Activated CD4-positive, alpha-beta memory T cell treated with anti-CD3 and anti-CD28 coated beads, Interleukin-2, amount 10 ng/mL, durations not matched to agents 7 days and 5 days (primary cell): Measurements from ENCODE around the gene OR5AC2. TPM values are rescaled to one million over a fixed set of nuclear protein-coding genes. Genes with fewer than 3 reads are reported as not detected.

Experiments used
- CTCF ChIA-PET: fragments of 350-600 bp; sonication (Branson Sonifier 250); formaldehyde crosslinking; loops from one replicate; lab custom pipeline; 2021; ENCODE audit warnings: antibody characterized with exemption, inconsistent platforms; lab: Charles Lee
- POLR2A ChIA-PET: fragments of 350-600 bp; sonication (Branson Sonifier 250); formaldehyde crosslinking; loops from one replicate; lab custom pipeline; 2021; ENCODE audit warnings: antibody characterized with exemption; lab: Charles Lee
- DNase-seq: peaks from one replicate; pipeline ENCODE4 v3.0.0-alpha.2; 2020
- H3K27ac Mint-ChIP-seq: one replicate; pipeline ENCODE4 v1.8.0; 2021; ENCODE audit warnings: mild to moderate bottlenecking, mixed read lengths
- H3K27me3 Mint-ChIP-seq: one replicate; pipeline ENCODE4 v1.8.0; 2021; ENCODE audit warnings: mixed read lengths
- H3K36me3 Mint-ChIP-seq: one replicate; pipeline ENCODE4 v1.8.0; 2021; ENCODE audit warnings: low read depth, mixed read lengths
- H3K4me1 Mint-ChIP-seq: one replicate; pipeline ENCODE4 v1.8.0; 2021; ENCODE audit warnings: mixed read lengths
- H3K4me3 Mint-ChIP-seq: one replicate; pipeline ENCODE4 v1.8.0; 2021; ENCODE audit warnings: mild to moderate bottlenecking, mixed read lengths
- H3K9me3 Mint-ChIP-seq: one replicate; pipeline ENCODE4 v1.8.0; 2021; ENCODE audit warnings: mixed read lengths
- total RNA-seq, 2 experiments: library from RNA; stranded (reverse); gene quantifications; one replicate each; pipeline ENCODE4 v1.2.3, GENCODE V29; 2021

The OR5AC2 gene
- not detected for total RNA-seq

- no peaks in the 10 kb centered on the region for H3K4me1 Mint-ChIP-seq
- no peak for DNase-seq
- no peaks in the 10 kb centered on the region for H3K36me3 Mint-ChIP-seq
- peaks cover 3% of the 10 kb centered on the region for H3K9me3 Mint-ChIP-seq
- peaks cover 1% of the 10 kb centered on the region for H3K27me3 Mint-ChIP-seq
- no peak within 1 kb of the TSS for H3K27ac Mint-ChIP-seq
- H3K4me3 Mint-ChIP-seq, result no peak within 1 kb of the TSS
- CTCF ChIA-PET, result no interaction called here
- POLR2A ChIA-PET, result no interaction called here
Measured at GRCh38 chr3:98086873-98087272, at the start of gene OR5AC2. TSS of gene OR5AC2 (plus strand) at chr3:98087173. CDS start at chr3:98087173, 0 bp downstream.

- Mint-ChIP-seq H3K36me3 (peaks cover 3% of the 10 kb centered on the region), H3K9me3 (peaks cover 5% of the 10 kb centered on the region), H3K4me1 (peaks cover 24% of the 10 kb centered on the region), H3K27me3 (peaks cover 20% of the 10 kb centered on the region), H3K27ac (peak overlapping the region; percentile 87), H3K4me3 (peak overlapping the region; percentile 40)
- CTCF ChIA-PET, result interaction anchor here (0.6 to 5.1 kb wide), 30 partner anchors 8 to 863 kb away, joined by 3 to 41 read pairs (median 4); partner anchors contain the start of genes ARL6, CLDND1, CPOX and CRYBG3
- POLR2A ChIA-PET, result interaction anchor here (0.7 to 2.4 kb wide), 13 partner anchors 11 to 556 kb away, joined by 3 to 14 read pairs (median 5); partner anchors contain the start of genes ARL6, CLDND1, CPOX and CRYBG3
- no peak for DNase-seq
Measured at GRCh38 chr3:98038286-98038685, 48.7 kb upstream of the OR5AC2 start.

GRCh38 chr3:98038876-98039275, 48.1 kb upstream of the OR5AC2 start:
- H3K36me3 Mint-ChIP-seq, result peaks cover 3% of the 10 kb centered on the region
- peaks cover 24% of the 10 kb centered on the region for H3K4me1 Mint-ChIP-seq
- no peak for DNase-seq
- peaks cover 23% of the 10 kb centered on the region for H3K27me3 Mint-ChIP-seq
- ChIA-PET CTCF (interaction anchor here (0.6 to 5.1 kb wide), 30 partner anchors 8 to 863 kb away, joined by 3 to 41 read pairs (median 5); partner anchors contain the start of genes ARL6, CPOX, CRYBG3 and DCBLD2), POLR2A (interaction anchor here (0.7 to 2.4 kb wide), 12 partner anchors 12 to 555 kb away, joined by 3 to 14 read pairs (median 6); partner anchors contain the start of genes ARL6, CLDND1, CPOX and CRYBG3)
- peak overlapping the region; percentile 87 for H3K27ac Mint-ChIP-seq
- peaks cover 5% of the 10 kb centered on the region for H3K9me3 Mint-ChIP-seq
- peak overlapping the region; percentile 76 for H3K4me3 Mint-ChIP-seq

- peaks cover 24% of the 10 kb centered on the region for H3K4me1 Mint-ChIP-seq
- peaks cover 3% of the 10 kb centered on the region for H3K36me3 Mint-ChIP-seq
- peak overlapping the region; percentile 76 for H3K4me3 Mint-ChIP-seq
- peak overlapping the region; percentile 87 for H3K27ac Mint-ChIP-seq
- peaks cover 22% of the 10 kb centered on the region for H3K27me3 Mint-ChIP-seq
- ChIA-PET POLR2A (interaction anchor here (1.2 to 2.4 kb wide), 9 partner anchors 18 to 554 kb away, joined by 3 to 14 read pairs (median 7); partner anchors contain the start of genes ARL6, CLDND1, CPOX and CRYBG3), CTCF (interaction anchor here (0.8 to 5.1 kb wide), 24 partner anchors 9 to 862 kb away, joined by 3 to 41 read pairs (median 5); partner anchors contain the start of genes ARL6, CLDND1, CPOX and CRYBG3)
- peaks cover 5% of the 10 kb centered on the region for H3K9me3 Mint-ChIP-seq
- peak; percentile 83 for DNase-seq
Measured at GRCh38 chr3:98039322-98040024, 47.5 kb upstream of the OR5AC2 start.

- H3K36me3 Mint-ChIP-seq, result peaks cover 3% of the 10 kb centered on the region
- no peak for DNase-seq
- no peak overlapping the region for H3K4me3 Mint-ChIP-seq
- H3K27me3 Mint-ChIP-seq, result peaks cover 24% of the 10 kb centered on the region
- ChIA-PET CTCF (interaction anchor here (1.5 to 5.1 kb wide), 5 partner anchors 19 to 775 kb away, joined by 3 to 41 read pairs (median 18); no protein-coding TSS in a partner anchor), POLR2A (no interaction called here)
- peaks cover 5% of the 10 kb centered on the region for H3K9me3 Mint-ChIP-seq
- H3K4me1 Mint-ChIP-seq, result peaks cover 24% of the 10 kb centered on the region
- no peak overlapping the region for H3K27ac Mint-ChIP-seq
Measured at GRCh38 chr3:98041350-98041749, 45.6 kb upstream of the OR5AC2 start.

GRCh38 chr3:98048586-98048985, 38.4 kb upstream of the OR5AC2 start:
- H3K27ac Mint-ChIP-seq, result no peak overlapping the region
- H3K4me3 Mint-ChIP-seq, result no peak overlapping the region
- no peak for DNase-seq
- no peaks in the 10 kb centered on the region for H3K9me3 Mint-ChIP-seq
- ChIA-PET CTCF (no interaction called here), POLR2A (no interaction called here)
- H3K27me3 Mint-ChIP-seq, result peaks cover 23% of the 10 kb centered on the region
- H3K36me3 Mint-ChIP-seq, result no peaks in the 10 kb centered on the region
- no peaks in the 10 kb centered on the region for H3K4me1 Mint-ChIP-seq

GRCh38 chr3:98049271-98049670, 37.7 kb upstream of the OR5AC2 start:
- Mint-ChIP-seq H3K4me1 (no peaks in the 10 kb centered on the region), H3K27ac (no peak overlapping the region), H3K4me3 (no peak overlapping the region), H3K27me3 (peaks cover 20% of the 10 kb centered on the region), H3K36me3 (no peaks in the 10 kb centered on the region), H3K9me3 (no peaks in the 10 kb centered on the region)
- POLR2A ChIA-PET, result no interaction called here
- CTCF ChIA-PET, result no interaction called here
- no peak for DNase-seq

- no peaks in the 10 kb centered on the region for H3K4me1 Mint-ChIP-seq
- no peaks in the 10 kb centered on the region for H3K36me3 Mint-ChIP-seq
- H3K4me3 Mint-ChIP-seq, result no peak overlapping the region
- no peaks in the 10 kb centered on the region for H3K9me3 Mint-ChIP-seq
- ChIA-PET CTCF (no interaction called here), POLR2A (interaction anchor here (1.1 kb wide), 1 partner anchor 10 kb away, joined by 3 read pairs; no protein-coding TSS in a partner anchor)
- H3K27ac Mint-ChIP-seq, result no peak overlapping the region
- no peak for DNase-seq
- H3K27me3 Mint-ChIP-seq, result peaks cover 14% of the 10 kb centered on the region
Measured at GRCh38 chr3:98056035-98056434, 30.9 kb upstream of the OR5AC2 start.

GRCh38 chr3:98057631-98058030, 29.3 kb upstream of the OR5AC2 start:
- H3K27me3 Mint-ChIP-seq, result peaks cover 13% of the 10 kb centered on the region
- H3K27ac Mint-ChIP-seq, result no peak overlapping the region
- H3K4me3 Mint-ChIP-seq, result no peak overlapping the region
- POLR2A ChIA-PET, result no interaction called here
- H3K9me3 Mint-ChIP-seq, result no peaks in the 10 kb centered on the region
- no peaks in the 10 kb centered on the region for H3K36me3 Mint-ChIP-seq
- no peaks in the 10 kb centered on the region for H3K4me1 Mint-ChIP-seq
- CTCF ChIA-PET, result no interaction called here
- no peak for DNase-seq

GRCh38 chr3:98058244-98058960, 28.6 kb upstream of the OR5AC2 start:
- Mint-ChIP-seq H3K27ac (no peak overlapping the region), H3K4me1 (no peaks in the 10 kb centered on the region), H3K27me3 (peaks cover 14% of the 10 kb centered on the region), H3K36me3 (no peaks in the 10 kb centered on the region), H3K9me3 (no peaks in the 10 kb centered on the region), H3K4me3 (no peak overlapping the region)
- ChIA-PET CTCF (no interaction called here), POLR2A (no interaction called here)
- DNase-seq, result no peak

GRCh38 chr3:98068824-98069223, 18.1 kb upstream of the OR5AC2 start:
- Mint-ChIP-seq H3K4me1 (no peaks in the 10 kb centered on the region), H3K27me3 (peaks cover 18% of the 10 kb centered on the region), H3K36me3 (no peaks in the 10 kb centered on the region), H3K27ac (no peak overlapping the region), H3K9me3 (no peaks in the 10 kb centered on the region), H3K4me3 (no peak overlapping the region)
- no peak for DNase-seq
- POLR2A ChIA-PET, result interaction anchor here (1.7 kb wide), 1 partner anchor 30 kb away, joined by 3 read pairs; no protein-coding TSS in a partner anchor
- CTCF ChIA-PET, result no interaction called here

- ChIA-PET CTCF (no interaction called here), POLR2A (no interaction called here)
- no peak overlapping the region for H3K27ac Mint-ChIP-seq
- peaks cover 16% of the 10 kb centered on the region for H3K27me3 Mint-ChIP-seq
- no peak for DNase-seq
- H3K4me1 Mint-ChIP-seq, result no peaks in the 10 kb centered on the region
- H3K36me3 Mint-ChIP-seq, result no peaks in the 10 kb centered on the region
- no peak overlapping the region for H3K4me3 Mint-ChIP-seq
- H3K9me3 Mint-ChIP-seq, result no peaks in the 10 kb centered on the region
Measured at GRCh38 chr3:98070840-98071239, 16.1 kb upstream of the OR5AC2 start.

- no peaks in the 10 kb centered on the region for H3K9me3 Mint-ChIP-seq
- CTCF ChIA-PET, result no interaction called here
- POLR2A ChIA-PET, result no interaction called here
- H3K27me3 Mint-ChIP-seq, result peaks cover 19% of the 10 kb centered on the region
- no peak for DNase-seq
- no peak overlapping the region for H3K27ac Mint-ChIP-seq
- no peaks in the 10 kb centered on the region for H3K36me3 Mint-ChIP-seq
- H3K4me3 Mint-ChIP-seq, result no peak overlapping the region
- no peaks in the 10 kb centered on the region for H3K4me1 Mint-ChIP-seq
Measured at GRCh38 chr3:98073486-98073885, 13.5 kb upstream of the OR5AC2 start.
